ENCODE results near the gene PLA2G2C.

The PLA2G2C gene

DNA sequence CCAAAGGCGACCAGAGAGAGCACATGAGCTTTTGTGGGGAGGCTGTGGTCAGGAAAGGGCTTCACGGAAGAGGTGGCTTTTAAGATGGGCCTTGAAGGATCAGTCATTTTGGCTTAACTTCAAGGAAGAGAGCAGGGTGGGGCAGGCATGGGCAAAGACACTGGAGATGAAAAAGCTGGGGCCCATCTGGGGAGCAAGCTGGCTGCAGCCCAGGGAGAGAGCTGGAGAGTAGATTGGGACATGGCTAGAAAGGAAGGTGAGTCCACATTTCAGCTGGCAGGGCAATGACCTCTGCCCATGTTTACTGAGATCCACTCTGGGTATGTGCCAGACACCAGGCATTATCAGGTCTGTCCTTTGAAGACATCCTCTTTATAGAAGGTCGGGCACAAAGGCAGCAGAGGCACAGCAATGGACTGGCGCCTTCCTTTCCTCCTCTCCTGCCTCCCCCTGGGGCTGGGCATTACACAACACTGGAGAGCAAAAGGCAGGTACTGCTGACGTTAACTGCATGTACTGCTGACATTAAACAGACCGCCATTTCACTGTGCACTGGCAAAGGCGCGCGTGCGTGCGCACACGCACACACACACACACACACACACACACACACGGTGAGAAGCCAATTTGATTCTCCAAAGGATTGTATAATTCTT, 2.6 kb downstream of the PLA2G2C start:
- DNase-seq = no peak

DNA sequence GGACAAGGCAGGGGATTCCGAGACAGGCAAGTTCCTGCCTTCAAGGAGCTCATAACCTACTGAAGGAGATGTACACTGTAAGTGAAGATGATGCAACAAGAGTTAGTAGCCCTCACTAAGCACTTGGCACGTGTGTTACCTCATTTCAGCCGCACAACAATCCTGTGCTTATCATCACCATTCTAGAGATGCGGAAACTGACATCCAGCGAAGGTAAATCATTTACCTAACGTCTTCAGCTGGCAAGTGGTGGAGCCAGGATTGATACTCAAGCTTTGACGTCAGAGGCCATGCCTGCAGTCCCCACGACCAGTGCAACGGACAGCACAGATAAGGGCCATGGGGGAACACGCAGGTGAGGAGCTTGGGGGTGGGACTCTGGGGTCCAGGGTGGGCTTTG, 3.3 kb downstream of the PLA2G2C start:
- no peak for DNase-seq

DNA sequence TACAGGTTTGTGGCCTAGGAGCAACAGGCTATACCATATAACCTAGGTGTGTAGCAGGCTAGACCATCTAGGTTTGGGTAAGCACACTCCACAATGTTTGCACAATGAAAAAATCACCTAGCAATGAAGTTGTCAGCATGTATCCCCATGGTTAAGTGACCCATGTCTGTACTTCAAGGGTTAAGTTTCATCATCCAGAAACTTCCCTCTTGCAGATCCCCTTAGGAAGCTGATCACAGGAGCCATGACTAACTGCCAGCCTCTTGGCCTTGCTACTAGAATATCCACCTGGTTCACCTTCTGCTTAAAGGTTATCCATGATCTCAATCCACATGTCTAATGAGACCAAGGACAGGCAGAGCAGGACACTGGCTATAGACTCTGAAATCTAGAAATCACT, 3.9 kb downstream of the PLA2G2C start:
- DNase-seq = no peak

DNA sequence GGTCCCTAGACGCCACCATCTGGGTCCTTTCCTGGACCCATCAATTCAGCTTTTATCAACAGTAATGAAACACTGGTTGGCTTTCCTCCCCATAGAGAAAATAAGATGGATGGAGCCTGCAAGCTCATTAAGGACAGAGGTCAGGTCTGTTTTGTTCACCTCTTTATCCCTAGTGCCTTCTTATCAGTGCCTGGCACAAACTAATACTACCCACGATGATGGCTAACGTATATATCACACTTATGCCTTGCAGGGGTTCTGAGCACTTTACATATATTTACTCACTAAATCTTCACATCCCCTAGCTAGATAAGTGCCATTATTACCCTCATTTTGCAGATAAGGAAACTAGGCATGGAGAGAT, 5.5 kb downstream of the PLA2G2C start:
- no peak for DNase-seq

DNA sequence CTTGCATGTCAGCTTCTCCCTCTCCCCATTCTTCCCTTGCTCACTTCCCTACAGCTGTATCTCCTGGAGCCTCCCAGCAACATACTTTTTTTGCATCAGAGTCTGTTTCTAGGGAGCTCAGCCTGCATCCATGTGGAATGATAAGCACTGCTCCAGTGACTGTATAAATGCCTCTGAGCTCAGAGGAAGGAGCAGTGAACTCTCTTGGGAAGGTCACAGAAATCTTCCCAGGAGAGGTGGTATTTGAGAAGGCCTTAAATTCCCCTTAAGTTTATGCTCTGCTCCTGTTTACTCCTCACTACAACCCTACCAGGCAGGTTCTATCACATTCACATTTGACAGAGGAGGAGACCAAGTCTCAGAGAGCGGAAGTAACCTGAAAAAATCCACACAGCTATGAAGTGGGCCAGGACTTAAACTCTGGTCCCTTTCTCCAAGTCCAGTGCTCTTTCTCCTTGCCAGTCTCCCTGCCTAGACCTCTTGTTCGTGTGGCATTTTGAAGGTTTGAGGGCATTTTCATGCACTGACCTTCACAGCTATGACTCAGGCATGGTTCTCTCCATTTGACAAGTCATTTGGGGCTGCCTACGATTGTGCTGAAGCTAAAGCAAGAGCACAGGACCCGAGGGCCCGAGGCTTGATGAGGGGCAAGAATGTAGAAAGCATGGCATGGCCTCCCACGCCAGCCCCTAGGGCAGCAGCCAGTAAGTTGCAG, 6.0 kb downstream of the PLA2G2C start:
- no peak for DNase-seq

DNA sequence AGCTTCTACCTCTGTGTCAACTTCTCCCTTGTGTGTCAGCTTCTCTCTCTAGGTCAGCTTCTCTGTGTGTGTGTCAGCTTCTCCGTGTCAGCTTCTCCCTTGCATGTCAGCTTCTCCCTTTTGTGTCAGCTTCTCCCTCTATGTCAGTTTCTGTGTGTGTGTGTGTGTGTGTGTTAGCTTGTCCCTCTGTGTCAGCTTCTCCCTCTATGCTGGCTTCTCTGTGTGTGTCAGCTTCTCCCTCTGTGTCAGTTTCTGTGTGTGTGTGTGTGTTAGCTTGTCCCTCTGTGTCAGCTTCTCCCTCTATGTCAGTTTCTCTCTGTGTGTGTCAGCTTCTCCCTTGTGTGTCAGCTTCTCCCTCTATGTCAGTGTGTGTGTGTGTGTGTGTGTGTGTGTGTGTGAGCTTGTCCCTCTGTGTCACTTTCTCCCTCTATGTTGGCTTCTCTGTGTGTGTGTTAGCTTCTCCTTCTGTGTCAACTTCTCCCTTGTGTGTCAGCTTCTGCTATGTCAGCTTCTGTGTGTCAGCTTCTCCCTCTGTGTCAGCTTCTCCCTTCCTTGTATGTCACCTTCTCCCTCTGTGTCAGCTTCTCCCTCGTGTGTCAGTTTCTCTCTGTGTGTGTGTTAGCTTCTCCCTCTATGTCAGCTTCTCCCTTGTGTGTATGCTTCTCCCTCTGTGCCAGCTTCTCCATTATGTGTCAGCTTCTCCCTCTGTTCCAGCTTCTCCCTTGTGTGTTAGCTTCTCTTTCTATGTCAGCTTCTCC, 6.8 kb downstream of the PLA2G2C start:
- no peak for DNase-seq

DNA sequence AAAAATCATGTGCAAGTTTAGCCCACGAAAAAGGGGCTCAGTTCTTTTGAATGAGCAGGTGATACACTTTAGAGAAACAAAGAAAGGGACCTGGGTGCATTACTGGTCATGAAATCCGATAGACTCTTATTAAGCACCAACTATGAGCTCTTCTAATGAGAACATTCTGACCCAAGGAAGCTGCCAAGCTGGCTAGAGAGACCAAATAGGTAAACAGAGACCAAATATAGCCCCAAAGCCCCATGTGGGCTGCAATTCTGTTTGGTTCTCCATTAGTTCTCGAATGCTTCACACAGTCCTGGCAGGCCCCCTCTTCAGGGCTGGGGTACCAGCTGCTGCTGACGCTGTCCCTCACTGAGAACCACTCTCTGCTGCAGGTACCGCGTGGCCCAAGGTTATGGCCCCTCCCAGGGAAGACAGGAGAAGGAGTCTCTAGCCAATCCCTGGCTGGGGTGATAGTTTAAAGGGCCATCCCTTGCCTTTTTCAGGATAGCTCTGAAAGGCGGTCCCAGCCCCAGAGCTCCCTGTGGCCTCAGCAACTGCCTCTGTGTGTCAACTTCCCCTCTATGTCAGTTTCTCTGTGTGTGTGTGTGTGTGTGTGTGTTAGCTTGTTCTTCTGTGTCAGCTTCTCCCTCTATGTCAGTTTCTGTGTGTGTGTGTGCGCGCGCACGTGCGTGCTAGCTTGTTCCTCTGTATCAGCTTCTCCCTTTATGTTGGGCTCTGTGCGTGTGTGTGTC, 7.5 kb downstream of the PLA2G2C start:
- no peak for DNase-seq

DNA sequence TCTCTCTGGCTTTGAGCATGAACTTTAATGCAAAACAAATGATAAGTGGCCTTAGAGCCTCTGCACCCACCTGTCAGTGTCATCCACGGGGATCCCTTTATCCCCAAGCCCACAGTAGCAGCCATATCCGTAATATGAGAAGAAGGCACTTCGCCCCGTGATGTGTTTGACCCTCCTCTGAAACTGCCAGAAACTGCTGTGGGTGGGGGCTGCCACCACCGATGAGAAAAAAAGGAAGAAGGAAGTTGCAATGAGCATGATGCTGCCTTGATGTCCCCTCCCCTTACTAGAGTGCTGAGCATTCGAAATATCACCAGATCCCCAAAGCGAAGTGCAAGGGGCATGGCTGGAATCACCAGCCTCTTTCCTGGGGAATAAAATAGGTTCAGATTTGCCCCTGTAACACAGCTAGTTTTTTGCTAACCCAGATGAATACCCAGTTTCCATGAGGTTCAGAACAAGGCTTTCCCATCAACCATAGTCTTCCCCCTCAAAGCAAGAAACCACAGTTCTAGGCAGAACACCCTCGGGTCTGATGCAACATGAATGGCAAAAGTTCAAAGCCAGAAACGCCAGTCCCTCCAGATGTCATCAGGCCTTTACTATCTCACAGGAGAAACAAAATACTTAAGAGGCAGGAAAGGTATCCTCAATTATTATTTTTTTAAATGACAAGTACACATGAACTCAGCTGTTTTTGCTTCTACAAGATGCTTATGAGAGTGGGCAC, 11.2 kb downstream of the PLA2G2C start:
- no peak for DNase-seq

DNA sequence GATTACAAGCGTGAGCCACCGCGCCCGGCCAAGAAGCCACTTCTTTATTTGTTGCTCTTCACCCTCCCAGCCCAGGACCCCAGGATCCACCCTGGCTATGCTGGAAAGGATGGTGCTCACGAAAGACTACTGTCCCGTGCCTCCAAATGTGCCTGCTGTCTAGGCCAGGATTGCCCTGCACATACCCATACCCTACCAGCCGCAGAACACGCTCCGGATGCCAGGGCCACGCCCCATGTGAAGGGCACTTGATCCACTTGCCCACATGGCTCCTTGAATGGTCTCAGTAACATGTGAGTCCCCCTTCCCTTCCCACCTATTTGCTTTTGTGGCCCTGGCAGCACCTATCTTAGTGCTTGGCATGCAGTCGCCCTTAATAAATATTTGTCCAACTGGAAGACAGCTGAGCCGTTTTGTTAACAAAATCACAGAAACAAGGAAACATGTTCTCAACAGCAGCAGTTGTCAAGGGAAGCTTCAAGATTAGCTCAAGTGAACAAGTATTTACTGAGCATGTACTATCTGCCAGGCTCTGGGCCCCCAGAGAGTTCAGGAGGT, 14.2 kb downstream of the PLA2G2C start:
- DNase-seq = no peak

DNA sequence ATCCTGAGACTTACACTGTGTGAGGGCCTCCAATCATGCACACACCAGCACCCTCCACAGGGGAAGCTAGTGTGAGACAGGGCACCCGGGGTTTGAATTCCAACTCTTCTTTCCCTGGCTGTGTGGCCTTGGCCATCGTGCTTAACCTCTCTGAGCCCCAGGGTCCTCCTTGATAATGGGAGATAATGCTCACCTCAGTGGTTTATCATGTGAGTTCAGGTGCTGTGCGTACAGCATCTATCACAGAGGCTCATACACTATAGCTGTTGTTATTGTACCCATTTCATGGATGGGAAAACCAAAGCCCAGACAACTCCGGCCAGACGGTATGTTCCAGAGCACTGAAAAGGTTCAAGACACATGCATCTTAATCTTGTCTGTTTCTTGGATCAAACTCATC, 16.4 kb downstream of the PLA2G2C start:
- no peak for DNase-seq

DNA sequence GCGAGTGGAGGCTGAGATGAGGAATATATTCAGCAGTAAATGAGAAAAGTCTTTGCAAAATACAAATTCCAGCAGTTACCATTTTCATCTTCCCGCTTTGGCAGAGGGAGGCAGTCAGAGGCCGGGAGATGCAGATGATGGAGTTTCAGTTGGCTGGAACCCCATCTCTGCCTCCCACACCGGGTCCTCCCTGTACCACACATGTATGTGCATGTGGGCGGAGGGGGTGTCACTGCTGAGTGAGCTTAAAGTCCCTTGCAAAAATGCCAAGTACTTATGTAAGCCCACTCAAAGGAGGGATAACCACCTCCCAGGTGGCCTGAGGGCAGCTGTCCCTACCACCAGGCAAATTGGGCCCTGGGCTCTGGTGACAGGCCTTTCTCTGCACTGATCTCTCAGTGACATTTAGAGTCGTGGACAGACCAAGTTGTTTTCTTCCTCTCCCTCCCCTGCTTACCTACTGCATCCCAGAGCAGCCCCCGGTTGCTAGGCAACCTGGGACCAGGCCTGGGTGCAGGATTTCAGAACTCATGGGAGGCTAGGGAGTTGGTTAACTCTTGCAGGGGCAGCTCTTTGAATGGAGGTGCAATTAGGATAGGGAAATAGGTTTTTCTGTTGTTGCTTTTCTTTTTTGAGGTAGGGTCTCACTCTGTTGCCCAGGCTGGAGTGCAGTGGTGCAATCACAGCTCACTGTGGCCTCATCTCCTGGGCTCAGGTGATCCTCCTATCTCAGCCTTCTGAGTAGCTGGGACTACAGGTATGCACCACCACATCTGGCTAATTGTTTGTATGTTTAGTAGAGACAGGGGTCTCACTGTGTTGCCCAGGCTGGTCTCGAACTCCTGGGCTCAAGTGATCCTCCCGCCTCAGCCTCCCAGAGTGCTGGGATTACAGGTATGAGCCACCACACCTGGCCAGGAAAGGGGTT, 17.5 kb downstream of the PLA2G2C start:
- no peak for DNase-seq

DNA sequence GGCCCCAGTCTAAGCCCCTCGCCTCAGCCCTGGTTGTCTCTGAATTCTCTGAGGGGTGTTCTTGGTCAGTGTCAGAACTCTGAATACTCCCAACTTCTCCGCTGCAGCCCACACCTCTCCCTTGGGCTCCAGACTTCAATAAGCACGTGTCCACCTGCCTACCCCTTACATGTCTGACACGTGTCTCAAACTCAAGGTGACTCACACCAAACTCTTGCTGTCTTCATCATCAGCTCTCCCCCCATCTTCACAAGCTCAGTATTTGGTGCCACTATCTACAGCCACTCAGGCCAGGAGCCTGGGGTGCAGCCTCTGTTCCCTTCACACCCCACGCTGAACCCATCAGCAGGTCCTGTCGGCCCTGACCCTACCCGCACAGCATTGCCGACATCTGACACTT, 19.2 kb downstream of the PLA2G2C start:
- DNase-seq = no peak

DNA sequence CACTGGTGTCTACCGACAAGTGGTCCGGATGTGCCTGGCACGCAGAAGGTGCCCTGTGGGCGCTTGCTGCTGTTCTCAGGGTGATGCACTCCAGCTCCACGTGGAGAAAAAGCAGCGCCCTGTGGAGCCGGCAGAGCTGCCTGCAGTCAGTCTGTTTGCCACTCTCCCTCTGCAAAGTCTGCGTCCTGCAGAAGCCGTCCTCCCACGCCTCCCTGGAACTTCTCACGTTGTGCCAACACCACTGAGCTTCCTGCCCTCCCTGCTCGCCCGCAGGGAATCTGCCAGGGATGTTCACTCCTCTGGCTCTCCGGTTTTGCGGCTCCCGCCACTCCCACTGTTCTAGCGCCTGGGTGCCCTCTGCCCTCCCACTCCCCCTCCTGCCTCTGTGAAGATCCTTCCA, 20.3 kb downstream of the PLA2G2C start:
- DNase-seq = no peak

DNA sequence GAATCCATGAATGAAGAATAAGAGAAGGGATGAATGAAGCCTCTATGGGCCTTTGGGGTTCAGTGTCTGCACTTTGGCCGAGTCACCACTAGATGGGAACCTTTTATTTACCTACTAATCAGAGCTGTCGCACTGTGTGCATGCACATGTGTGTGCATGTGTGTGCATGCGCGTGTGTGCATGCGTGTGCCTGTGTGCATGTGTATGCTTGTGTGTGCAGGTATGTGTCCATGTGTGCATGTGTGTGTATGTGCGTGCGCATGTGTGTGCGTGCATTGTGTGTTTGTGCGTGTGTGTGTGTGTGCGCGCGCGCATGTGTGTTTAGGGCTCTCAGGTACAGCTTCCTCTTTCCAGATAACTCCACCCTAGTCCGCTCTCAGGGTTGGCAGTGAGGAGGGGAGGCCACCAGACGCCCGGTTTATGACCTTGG, 20.8 kb downstream of the PLA2G2C start:
- DNase-seq = peak in 1 of 5 experiments; percentile 34

DNA sequence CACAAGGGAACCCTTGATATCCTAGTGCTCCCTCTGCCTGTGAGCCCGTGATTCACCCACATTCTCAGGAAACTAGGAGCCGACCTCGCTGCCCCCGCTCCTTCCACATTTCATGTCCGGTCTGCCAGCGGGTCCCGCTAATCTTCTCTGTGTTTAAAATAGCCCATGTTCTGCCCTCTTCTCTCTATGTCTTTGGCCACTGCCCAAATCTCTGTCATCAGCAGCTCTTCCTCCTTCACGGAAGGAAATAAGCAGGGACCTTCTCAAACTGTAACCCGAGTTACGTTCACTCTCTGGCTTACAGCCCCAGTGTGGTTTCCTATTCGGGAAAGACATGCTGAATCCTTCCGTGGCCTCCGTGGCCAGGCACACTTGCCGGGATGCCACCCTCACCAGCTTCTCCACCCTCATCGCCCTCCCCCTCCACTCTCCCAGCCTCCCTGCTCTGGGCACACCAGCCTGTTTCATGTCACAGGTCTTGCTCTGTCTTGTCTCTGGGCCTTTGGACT, 21.6 kb downstream of the PLA2G2C start:
- no peak for DNase-seq

DNA sequence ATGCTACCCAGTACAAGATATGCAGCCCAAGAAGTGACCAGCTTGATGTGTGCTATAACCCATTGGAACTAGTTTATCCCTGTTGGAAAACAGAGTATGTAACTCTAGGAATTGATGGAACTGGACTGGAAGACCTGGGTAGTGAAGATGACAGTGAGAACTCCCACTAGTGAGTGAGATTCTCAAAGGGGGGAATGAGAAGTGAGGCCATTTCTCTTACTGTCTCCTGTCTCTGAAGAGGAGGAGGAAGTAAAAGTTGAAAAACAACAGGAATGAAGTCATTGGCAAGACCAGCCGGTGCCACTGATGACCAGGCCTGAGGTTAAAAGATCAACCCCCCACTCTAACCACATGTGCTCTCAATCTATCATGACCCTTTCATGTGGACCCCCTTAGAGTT, 26.3 kb downstream of the PLA2G2C start:
- DNase-seq = no peak

DNA sequence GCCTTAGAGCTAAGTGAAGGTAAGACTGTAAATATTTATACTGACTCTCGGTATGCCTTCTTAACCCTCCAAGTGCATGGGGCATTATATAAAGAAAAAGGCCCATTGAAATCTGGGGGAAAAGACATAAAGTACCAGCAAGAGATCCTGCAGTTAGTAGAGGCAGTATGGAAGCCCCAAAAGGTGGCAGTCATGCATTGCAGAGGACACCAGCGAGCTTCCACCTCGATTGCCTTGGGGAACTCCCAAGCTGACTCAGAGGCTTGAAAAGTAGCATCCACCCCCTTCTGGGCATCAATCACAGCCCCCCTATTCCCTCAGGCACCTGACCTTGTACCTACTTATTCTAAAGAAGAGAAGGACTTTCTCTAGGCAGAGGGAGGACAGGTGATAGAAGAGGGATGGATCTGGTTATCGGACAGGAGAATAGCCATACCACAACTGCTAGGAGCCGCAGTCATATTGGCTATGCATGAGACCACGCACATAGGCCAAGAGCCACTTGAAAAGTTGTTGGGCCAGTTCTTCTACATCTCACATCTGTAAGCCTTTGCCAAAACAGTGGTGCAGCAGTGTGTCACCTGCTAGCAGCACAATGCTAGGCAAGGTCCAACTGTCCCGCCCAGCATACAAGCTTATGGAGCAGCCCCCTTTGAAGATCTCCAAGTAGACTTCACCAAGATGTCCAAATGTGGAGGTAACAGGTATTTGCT, 27.8 kb downstream of the PLA2G2C start:
- no peak for DNase-seq

DNA sequence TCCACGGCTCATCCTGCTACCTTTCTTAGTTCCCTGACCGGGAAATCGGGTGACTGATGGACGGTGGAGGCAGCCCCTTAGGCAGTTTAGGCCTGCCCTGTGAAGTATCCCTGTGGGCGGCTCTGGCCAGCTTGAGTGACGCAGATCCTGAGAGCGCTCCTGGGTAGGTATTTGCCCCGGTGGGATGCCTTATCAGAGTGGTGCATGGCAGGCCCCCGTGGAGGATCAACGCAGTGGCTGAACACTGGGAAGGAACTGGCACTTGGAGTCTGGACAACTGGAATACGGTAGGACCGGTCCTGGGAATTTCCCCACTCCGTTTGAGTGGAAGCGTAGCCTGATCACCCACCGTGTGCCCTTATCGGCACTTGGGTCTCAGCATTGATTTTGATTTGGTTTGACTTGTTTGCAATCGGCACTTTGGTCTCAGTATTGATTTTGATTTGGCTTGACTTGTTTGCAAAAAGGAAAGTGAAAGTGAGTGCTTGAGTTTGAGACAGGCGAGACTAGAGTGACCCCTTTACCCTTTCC, 32.0 kb downstream of the PLA2G2C start:
- peak in 1 of 5 experiments; percentile 15 for DNase-seq

DNA sequence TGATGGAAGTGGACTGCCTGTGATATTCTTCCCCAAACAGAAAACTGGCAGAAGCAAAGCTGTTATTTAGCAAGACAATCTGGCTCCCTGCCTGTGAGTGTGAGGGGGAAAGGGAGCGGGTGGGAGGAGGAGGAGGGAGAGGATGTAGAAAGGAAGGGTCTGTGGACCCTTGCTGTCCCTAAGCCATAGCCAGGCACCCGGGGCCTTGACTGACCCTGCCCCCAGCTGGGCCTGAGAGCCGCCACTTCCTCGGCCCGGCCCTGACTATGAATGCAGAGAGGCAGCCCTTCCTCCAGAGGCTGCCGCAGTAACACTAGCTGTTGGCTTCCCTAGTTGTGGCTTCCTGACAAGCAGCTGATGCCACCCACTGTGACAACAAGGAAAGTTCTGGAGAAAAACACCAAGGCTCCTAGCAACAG, 33.3 kb downstream of the PLA2G2C start:
- DNase-seq = no peak

DNA sequence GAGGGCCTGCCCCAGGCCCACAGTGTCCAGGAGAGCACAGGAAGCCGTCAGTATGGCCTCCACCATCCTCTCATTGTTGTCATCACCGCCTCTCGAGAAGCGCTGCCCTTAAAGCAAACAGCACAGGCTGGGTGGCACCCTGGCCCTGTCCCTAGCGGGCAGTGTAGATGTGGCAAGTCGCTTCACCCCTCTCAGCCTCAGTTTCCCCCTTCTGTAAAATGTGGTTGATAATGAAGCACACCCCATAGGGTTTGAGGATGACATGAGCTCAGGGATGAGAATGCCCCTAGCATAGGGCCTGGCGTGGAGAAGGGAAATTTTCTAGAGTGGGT, 33.8 kb downstream of the PLA2G2C start:
- DNase-seq = no peak

All from T-helper 2 cell (primary cell).